Panc1 (cell line): ENCODE results near the gene LTB4R.

ENCODE experiments used
- POLR2AphosphoS5 ChIP-seq: IDR thresholded peaks from 2 replicates; pipeline ENCODE4 v1.6.1; 2012; ENCODE audit warnings: mild to moderate bottlenecking, low read depth, low read length, moderate library complexity
- SIN3A ChIP-seq: IDR thresholded peaks from 2 replicates; pipeline ENCODE4 v1.6.1; 2012; ENCODE audit warnings: low read depth, mild to moderate bottlenecking, low read length, moderate library complexity, borderline replicate concordance; ENCODE audit not compliant: insufficient read depth
- TCF7L2 ChIP-seq: IDR thresholded peaks from 2 replicates; pipeline ENCODE4 v1.6.1; 2011; ENCODE audit warnings: mild to moderate bottlenecking, low read depth, low read length, inconsistent platforms
- TF ChIP-seq, protein P1 (sequence below): fragments of 450-650 bp; IDR thresholded peaks from 2 replicates; pipeline ENCODE4 v1.5.1; 2017; ENCODE audit warnings: mild to moderate bottlenecking
- TF ChIP-seq, protein P2 (sequence below), 2 experiments: IDR thresholded peaks; 2 replicates each; pipeline ENCODE4 v1.6.1; 2011 to 2012; ENCODE audit warnings: low read depth in 2 of 2, control low read depth in 1 of 2, low read length in 1 of 2, mild to moderate bottlenecking in 1 of 2, moderate library complexity in 1 of 2; ENCODE audit not compliant: insufficient read depth in 1 of 2

DNA sequence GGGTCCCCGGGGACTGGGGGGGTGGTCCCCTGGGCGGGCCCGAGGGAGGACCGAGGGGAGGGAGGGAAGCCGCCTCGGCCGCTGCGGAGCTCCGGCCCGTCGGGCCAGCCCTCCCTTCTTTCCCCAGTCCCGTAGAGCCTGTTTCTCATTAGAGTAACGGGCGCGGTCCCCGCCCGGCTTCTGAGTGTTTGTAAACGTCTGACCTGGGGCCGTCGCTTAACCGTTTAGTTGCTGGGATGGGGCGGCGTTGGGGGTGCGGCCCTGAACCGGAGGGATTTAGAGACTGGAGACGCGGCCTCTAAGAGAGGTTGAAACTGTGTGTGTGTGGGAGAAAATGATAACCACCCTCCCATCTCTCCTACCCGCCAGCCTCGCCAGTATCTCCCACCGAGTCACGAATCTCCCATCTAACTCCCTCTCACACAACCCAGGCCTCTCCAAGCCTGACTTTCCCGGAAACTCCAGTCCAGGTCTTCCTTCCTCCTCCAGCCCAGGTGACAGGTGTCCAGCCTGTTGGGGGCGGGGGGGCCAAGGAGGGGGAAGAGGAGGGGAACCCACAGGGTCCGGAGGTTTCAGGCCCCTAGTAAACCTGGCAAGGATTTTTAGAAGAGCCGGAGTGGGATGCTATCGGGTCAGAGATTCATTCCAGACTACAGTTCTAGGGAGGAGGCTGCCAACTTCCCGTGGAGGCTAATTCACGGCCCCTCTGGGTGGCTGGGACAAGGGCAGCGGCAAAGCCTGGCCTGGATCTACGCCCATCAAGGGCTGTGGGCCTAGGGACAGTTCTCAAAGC is 55.6 kb downstream of the LTB4R start:
- TF ChIP-seq, protein P1, sequence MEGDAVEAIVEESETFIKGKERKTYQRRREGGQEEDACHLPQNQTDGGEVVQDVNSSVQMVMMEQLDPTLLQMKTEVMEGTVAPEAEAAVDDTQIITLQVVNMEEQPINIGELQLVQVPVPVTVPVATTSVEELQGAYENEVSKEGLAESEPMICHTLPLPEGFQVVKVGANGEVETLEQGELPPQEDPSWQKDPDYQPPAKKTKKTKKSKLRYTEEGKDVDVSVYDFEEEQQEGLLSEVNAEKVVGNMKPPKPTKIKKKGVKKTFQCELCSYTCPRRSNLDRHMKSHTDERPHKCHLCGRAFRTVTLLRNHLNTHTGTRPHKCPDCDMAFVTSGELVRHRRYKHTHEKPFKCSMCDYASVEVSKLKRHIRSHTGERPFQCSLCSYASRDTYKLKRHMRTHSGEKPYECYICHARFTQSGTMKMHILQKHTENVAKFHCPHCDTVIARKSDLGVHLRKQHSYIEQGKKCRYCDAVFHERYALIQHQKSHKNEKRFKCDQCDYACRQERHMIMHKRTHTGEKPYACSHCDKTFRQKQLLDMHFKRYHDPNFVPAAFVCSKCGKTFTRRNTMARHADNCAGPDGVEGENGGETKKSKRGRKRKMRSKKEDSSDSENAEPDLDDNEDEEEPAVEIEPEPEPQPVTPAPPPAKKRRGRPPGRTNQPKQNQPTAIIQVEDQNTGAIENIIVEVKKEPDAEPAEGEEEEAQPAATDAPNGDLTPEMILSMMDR = no peak
- no peak for TF ChIP-seq POLR2AphosphoS5
- TF ChIP-seq TCF7L2 = no peak
- no peak for TF ChIP-seq SIN3A
- TF ChIP-seq, protein P2, sequence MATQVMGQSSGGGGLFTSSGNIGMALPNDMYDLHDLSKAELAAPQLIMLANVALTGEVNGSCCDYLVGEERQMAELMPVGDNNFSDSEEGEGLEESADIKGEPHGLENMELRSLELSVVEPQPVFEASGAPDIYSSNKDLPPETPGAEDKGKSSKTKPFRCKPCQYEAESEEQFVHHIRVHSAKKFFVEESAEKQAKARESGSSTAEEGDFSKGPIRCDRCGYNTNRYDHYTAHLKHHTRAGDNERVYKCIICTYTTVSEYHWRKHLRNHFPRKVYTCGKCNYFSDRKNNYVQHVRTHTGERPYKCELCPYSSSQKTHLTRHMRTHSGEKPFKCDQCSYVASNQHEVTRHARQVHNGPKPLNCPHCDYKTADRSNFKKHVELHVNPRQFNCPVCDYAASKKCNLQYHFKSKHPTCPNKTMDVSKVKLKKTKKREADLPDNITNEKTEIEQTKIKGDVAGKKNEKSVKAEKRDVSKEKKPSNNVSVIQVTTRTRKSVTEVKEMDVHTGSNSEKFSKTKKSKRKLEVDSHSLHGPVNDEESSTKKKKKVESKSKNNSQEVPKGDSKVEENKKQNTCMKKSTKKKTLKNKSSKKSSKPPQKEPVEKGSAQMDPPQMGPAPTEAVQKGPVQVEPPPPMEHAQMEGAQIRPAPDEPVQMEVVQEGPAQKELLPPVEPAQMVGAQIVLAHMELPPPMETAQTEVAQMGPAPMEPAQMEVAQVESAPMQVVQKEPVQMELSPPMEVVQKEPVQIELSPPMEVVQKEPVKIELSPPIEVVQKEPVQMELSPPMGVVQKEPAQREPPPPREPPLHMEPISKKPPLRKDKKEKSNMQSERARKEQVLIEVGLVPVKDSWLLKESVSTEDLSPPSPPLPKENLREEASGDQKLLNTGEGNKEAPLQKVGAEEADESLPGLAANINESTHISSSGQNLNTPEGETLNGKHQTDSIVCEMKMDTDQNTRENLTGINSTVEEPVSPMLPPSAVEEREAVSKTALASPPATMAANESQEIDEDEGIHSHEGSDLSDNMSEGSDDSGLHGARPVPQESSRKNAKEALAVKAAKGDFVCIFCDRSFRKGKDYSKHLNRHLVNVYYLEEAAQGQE (IDR thresholded peaks at IDR 0.05; ENCODE audit: insufficient read depth in 1 of 2, low read depth in 2 of 2, low read length in 1 of 2) = no peak
